GM12892 (cell line): ENCODE results near the gene ACTR1B.

Source experiments
- POLR2AphosphoS5 ChIP-seq: IDR thresholded peaks from 2 replicates; pipeline ENCODE4 v1.6.1; 2011; ENCODE audit warnings: low read depth, low read length, control low read depth
- TAF1 ChIP-seq: IDR thresholded peaks from 2 replicates; pipeline ENCODE4 v1.6.1; 2011; ENCODE audit warnings: low read depth, mild to moderate bottlenecking, control low read depth, low read length, borderline replicate concordance

GRCh38 chr2:97662895-97663625, 784 bp downstream of the ACTR1B start:
- TF ChIP-seq POLR2AphosphoS5 (peak; percentile 28), TAF1 (peak; percentile 46; the same call in 1 of the 2 replicates)
